Coronary artery (tissue), 2 donors: Measurements from ENCODE around the gene SYNDIG1.

Experiments
- DNase-seq: peaks from one replicate; pipeline ENCODE4 v3.0.0-alpha.2; 2017; ENCODE audit warnings: low spot score
- H3K27ac ChIP-seq, 2 donors: fragments of 200-600 bp; sonication (generic); one replicate each; pipeline ENCODE4 v1.5.1; 2016 to 2019
- H3K4me3 ChIP-seq: fragments of 200-600 bp; sonication (generic); 2 replicates; pipeline ENCODE4 v1.5.1; 2016; ENCODE audit warnings: mild to moderate bottlenecking, moderate library complexity
- CTCF ChIP-seq: fragments of 200-600 bp; sonication (generic); IDR thresholded peaks from one replicate; pipeline ENCODE4 v1.5.1; 2019; ENCODE audit warnings: antibody characterized with exemption

Gene SYNDIG1

GRCh38 chr20:24651171-24651975 lies 181.9 kb downstream of the SYNDIG1 start:
- TF ChIP-seq CTCF = no peak
- Histone ChIP-seq H3K4me3 (no peak overlapping the region), H3K27ac (no peak overlapping the region)
- no peak for DNase-seq

DNA sequence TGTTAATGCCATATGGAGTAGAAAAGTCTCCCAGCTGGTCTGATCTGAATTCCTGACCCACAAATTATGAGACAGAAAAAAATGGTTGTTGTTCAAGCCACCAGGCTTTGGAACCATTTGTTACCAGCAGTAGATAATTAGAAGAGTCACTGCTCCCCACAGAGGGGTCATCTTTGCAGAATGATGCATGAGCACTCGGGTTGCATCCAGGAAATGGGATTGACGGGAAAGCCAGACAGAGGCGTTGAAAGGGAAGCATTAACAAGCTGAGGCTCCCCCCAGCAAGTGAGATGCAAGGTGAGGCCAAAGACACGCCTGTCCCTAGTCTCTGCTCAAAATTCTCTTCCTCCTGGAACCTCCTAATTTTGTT lies 182.5 kb downstream of the SYNDIG1 start:
- Histone ChIP-seq H3K27ac (no peak overlapping the region), H3K4me3 (no peak overlapping the region)
- TF ChIP-seq CTCF = no peak
- no peak for DNase-seq

GRCh38 chr20:24653306-24653705 lies 183.9 kb downstream of the SYNDIG1 start:
- no peak for TF ChIP-seq CTCF
- Histone ChIP-seq H3K27ac (no peak overlapping the region), H3K4me3 (no peak overlapping the region)
- no peak for DNase-seq

DNA sequence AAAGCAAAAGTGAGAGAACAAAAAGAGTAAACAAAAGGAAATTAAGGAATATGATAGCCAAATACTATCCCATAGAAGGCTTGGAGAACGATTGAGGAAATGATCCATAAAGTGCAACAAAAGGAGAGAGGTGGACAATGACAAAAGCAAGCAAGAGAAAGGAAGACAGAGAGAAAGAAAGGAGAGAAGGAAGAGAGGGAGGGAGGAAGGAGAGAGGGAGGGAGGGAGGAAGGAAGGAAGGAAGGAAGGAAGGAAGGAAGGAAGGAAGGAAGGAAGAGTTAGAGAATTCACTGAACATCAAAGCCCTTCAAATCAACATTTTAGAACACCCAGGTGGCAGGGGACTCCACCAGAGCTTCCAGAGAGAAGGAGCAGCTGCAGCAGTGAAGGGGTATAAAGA lies 185.0 kb downstream of the SYNDIG1 start:
- no peak for DNase-seq
- H3K27ac ChIP-seq = no peak overlapping the region
- no peak overlapping the region for H3K4me3 ChIP-seq
- TF ChIP-seq CTCF = no peak

DNA sequence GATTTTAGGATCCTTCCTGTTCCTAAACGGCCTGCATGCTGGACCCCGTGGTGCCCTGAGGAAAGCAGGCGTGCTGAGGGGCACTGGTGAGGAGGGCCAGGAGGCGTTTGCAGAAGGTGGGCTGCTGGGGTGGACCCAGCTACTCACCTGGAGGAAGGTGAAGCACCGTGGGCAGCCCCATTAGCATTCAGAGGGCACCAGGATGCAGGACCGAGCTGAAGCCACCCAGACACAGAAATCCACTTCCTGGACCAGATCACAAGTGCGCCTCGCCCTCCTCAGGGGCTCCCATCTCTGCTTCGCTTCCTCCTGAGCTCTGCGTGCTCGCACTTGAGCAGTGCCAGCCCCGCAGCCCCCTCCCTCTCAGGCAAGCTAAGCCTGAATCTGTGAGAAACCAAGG lies 187.0 kb downstream of the SYNDIG1 start:
- TF ChIP-seq CTCF = no peak
- DNase-seq = no peak
- no peak overlapping the region for H3K27ac ChIP-seq
- no peak overlapping the region for H3K4me3 ChIP-seq

DNA sequence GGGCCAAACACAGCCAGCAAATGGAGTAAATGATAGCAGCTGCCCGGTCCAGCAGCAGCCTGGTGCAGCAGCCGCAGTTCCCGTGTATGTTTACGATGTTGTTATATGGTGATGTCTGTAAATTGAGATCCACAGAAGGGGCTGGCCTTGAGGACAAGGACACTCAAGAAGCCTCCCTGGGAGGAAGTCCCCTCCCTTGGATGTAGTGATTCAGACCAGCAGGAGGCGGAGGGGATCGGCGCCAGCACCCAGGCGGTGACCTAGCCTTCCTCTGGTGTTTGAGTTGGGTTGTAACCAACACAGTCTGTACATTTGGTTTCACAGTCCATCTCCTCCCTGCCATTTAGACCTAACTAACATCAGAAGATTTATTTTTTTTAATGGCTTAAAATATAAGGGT lies 187.8 kb downstream of the SYNDIG1 start:
- Histone ChIP-seq H3K27ac (no peak overlapping the region), H3K4me3 (no peak overlapping the region)
- no peak for DNase-seq
- TF ChIP-seq CTCF = no peak

- TF ChIP-seq CTCF = no peak
- DNase-seq = no peak
- H3K27ac ChIP-seq = no peak overlapping the region
- no peak overlapping the region for H3K4me3 ChIP-seq
Observed at GRCh38 chr20:24657878-24658620, 188.6 kb downstream of the SYNDIG1 start.
